Stimulated activated naive B cell treated with anti-CD40 and anti-IgM and Interleukin-4, amounts not matched to agents 10 μg/mL and 1 μg/mL and 100 μg/mL, for 72 hours (primary cell): Measurements from ENCODE around the gene HOXB13.
A peak's percentile ranks its signal among the peaks of the same experiment; 100 is the strongest.
"Not testable (repeated sequence)": the region's sequence is repeated elsewhere in the genome, so short reads cannot be mapped to it uniquely, and the experiment has no call there.

Experiments used
- ATAC-seq, 2 donors: fragments of 150-1000 bp; cut with Tn5 transposase; replicated peaks; 2 replicates each; pipeline ENCODE4 v1.10.0; 2021; ENCODE audit warnings: moderate library complexity in 1 of 2
- DNase-seq: peaks from one replicate; pipeline ENCODE4 v3.0.0; 2021
- H3K27ac Mint-ChIP-seq: one replicate; pipeline ENCODE4 v1.8.0; 2022; ENCODE audit warnings: mild to moderate bottlenecking, mixed read lengths
- H3K27me3 Mint-ChIP-seq, 2 donors: one replicate each; pipeline ENCODE4 v1.8.0; 2022; ENCODE audit warnings: mixed read lengths in 2 of 2
- H3K36me3 Mint-ChIP-seq, 2 donors: one replicate each; pipeline ENCODE4 v1.8.0; 2022; ENCODE audit warnings: mixed read lengths in 2 of 2, mild to moderate bottlenecking in 1 of 2
- H3K4me1 Mint-ChIP-seq, 2 donors: one replicate each; pipeline ENCODE4 v1.8.0; 2022; ENCODE audit warnings: mixed read lengths in 2 of 2, mild to moderate bottlenecking in 1 of 2
- H3K4me3 Mint-ChIP-seq, 2 donors: one replicate each; pipeline ENCODE4 v1.8.0; 2022; ENCODE audit warnings: mild to moderate bottlenecking in 2 of 2, mixed read lengths in 2 of 2, moderate library complexity in 1 of 2
- H3K9me3 Mint-ChIP-seq, 2 donors: one replicate each; pipeline ENCODE4 v1.8.0; 2022; ENCODE audit warnings: mixed read lengths in 2 of 2, mild to moderate bottlenecking in 1 of 2

HOXB13 gene

DNA sequence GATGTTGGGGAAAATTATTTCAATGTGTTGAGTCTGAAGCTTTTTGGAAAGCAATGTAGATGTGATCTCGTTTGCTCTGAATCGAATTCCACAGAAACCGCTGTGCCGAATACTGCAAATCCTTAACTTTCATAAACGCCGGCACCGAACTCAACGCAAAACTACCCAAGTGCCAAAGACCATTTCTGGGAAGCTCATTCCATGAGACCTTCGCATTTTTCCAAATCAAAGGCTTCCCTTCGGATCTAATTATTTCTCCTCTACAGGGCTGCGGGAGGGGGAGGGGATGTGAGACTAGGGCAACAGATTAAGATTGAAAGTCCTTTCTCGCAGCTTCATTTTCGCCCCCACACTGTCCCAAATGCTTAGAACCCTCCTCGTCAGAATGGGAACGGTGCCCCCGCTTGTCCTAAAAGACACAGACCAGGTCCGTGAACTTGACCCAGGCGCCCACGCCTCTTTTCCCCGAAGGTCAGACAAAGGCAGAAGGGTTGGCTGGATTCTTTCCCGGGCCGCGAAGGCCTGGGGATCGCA is 10.3 kb downstream of the HOXB13 start:
- H3K9me3 Mint-ChIP-seq = peaks cover 0 to 6% of the 10 kb centered on the region in 2 donors
- H3K36me3 Mint-ChIP-seq = peaks cover 0 to 8% of the 10 kb centered on the region in 2 donors
- no peak for ATAC-seq
- H3K27ac Mint-ChIP-seq = peak overlapping the region; percentile 92
- peaks cover 17 to 28% of the 10 kb centered on the region in 2 donors for H3K4me1 Mint-ChIP-seq
- H3K27me3 Mint-ChIP-seq = peaks cover 61 to 70% of the 10 kb centered on the region in 2 donors
- no peak for DNase-seq
- peak overlapping the region; percentile 57 to 63 for H3K4me3 Mint-ChIP-seq

DNA sequence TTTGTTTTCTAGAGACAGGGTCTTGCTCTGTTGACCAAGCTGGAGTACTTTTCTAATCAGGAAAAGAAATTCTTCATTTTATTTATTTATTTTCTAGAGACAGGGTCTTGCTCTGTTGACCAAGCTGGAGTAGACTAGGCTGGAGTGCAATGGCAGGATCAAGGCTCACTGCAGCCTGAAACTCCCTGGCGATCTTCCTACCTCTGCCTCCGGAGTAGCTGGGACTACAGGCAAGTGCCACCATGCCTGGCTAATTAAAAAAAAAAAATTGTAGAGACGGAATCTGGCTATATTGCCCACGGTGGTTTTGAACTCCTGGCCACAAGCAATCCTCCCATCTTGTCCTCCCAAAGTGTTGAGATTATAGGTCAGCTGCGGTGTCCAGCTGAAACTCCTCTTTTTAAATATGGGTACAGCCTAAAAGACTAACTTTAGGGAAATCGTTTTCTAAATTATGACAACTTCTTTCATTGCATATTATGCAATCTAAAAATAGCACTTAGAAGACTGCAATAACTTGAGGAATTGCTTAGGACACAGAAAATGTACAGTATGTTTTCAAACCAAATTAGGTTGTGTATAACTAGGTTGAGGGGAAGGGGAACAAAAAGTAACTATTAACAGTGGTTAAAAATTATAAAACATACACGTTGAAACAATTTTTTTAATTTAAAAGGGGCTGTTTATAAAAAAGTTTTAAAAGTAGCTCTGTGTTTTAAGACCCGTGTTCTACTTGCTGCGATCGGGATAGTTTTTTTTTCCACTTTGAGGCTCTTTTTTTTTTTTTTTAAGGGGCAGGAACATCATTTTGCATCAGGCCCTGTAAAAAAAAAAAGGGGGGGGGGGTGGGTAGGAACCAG is 11.0 kb downstream of the HOXB13 start:
- H3K27me3 Mint-ChIP-seq = peaks cover 57 to 68% of the 10 kb centered on the region in 2 donors

DNA sequence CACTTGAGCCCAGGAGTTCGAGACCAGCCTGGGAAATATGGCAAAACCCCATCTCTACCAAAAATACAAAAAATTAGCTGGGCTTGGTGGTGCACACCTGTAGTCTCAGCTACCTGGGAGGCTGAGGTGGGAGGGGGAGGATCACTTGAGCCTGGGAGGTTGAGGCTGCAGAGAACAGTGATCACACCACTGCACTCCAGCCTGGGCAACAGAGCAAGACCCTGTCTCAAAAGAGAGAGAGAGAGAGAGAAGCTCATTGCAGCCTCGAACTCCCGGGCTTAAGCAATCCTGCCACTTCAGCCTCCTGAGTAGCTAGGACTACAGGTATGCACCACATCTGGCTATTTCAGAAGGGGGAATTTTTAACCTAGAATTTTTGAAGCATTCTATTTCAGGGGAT is 12.0 kb downstream of the HOXB13 start:
- Mint-ChIP-seq H3K4me1 (peaks cover 17 to 21% of the 10 kb centered on the region in 2 donors), H3K27me3 (peaks cover 53 to 69% of the 10 kb centered on the region in 2 donors)
- DNase-seq, H3K36me3 Mint-ChIP-seq, H3K4me3 Mint-ChIP-seq, H3K27ac Mint-ChIP-seq, ATAC-seq, H3K9me3 Mint-ChIP-seq: not testable (repeated sequence)

More for the DNA sequence above, 11.0 kb downstream of the HOXB13 start:
- Mint-ChIP-seq H3K27ac (peak overlapping the region; percentile 91), H3K9me3 (peaks cover 0 to 6% of the 10 kb centered on the region in 2 donors), H3K36me3 (peaks cover 0 to 8% of the 10 kb centered on the region in 2 donors), H3K4me3 (no peak overlapping the region), H3K4me1 (peaks cover 17 to 22% of the 10 kb centered on the region in 2 donors)
- ATAC-seq (no peak), DNase-seq (no peak)

DNA sequence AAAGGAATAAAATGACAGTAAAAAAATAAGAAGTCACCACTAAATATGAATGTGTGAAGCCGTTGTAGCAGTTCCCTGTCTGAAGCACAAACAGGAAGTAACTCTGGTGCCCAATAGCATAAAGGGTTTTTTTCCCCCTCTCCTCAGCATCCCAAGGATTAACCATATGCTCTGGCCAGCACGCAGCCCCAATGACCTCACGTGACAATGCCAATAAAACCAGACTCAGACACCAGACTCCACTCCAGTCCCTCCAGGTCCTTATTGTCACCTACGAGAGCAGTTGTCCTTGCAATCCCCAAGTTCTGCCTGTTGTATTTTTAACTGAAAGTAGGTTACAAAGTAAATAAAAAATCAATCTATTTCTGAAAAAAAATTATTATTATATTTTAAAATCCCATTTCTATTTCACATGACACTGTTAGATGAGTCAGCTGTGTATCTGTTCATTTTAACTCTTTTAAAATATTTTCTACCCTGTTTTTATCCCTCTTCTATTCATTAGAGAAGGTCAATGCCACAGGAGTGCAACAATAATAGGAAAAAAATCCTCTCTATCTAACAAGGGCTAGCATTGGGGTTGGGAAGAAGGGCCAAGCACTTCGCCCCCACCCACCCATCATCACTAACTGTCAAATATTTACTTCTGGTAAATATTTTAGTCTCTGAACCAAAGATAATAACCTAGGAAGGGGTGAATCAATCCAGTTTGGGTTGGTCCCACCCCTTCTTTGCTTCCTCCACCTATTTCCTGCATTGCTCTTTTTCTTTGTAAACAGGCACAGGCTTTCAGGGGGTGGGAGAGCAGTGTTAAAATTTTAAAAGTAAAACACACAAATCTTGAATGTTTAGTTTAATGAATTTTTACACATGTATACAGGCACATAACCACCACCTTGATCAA is 12.8 kb downstream of the HOXB13 start:
- ATAC-seq (no peak), DNase-seq (no peak)
- peaks cover 0 to 8% of the 10 kb centered on the region in 2 donors for H3K36me3 Mint-ChIP-seq
- H3K9me3 Mint-ChIP-seq = peaks cover 0 to 6% of the 10 kb centered on the region in 2 donors
- H3K4me3 Mint-ChIP-seq = no peak overlapping the region
- peaks cover 54 to 69% of the 10 kb centered on the region in 2 donors for H3K27me3 Mint-ChIP-seq
- no peak overlapping the region for H3K27ac Mint-ChIP-seq
- peaks cover 15 to 19% of the 10 kb centered on the region in 2 donors for H3K4me1 Mint-ChIP-seq

DNA sequence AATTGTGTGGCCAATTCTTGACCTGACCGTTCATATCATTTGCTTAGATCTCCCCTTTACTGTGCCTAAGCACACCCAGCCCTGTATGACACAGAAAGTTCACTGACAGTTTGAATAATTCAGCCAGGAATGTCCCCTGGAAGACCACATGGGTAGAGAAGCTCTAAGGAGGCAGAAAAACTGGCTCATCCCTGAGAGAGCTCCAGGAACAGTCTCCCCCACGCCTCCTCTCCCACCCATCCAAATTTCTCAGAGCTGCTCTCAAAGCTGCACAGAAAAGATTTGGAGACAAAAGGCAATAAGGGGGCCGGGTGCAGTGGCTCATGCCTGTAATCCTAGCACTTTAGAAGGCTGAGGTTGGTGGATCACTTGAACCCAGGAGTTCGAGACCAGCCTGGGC is 17.4 kb downstream of the HOXB13 start:
- Mint-ChIP-seq H3K4me1 (no peaks in the 10 kb centered on the region), H3K27ac (no peak overlapping the region), H3K27me3 (peaks cover 62 to 81% of the 10 kb centered on the region in 2 donors), H3K4me3 (no peak overlapping the region), H3K9me3 (no peaks in the 10 kb centered on the region), H3K36me3 (no peaks in the 10 kb centered on the region)
- DNase-seq = no peak
- no peak for ATAC-seq

DNA sequence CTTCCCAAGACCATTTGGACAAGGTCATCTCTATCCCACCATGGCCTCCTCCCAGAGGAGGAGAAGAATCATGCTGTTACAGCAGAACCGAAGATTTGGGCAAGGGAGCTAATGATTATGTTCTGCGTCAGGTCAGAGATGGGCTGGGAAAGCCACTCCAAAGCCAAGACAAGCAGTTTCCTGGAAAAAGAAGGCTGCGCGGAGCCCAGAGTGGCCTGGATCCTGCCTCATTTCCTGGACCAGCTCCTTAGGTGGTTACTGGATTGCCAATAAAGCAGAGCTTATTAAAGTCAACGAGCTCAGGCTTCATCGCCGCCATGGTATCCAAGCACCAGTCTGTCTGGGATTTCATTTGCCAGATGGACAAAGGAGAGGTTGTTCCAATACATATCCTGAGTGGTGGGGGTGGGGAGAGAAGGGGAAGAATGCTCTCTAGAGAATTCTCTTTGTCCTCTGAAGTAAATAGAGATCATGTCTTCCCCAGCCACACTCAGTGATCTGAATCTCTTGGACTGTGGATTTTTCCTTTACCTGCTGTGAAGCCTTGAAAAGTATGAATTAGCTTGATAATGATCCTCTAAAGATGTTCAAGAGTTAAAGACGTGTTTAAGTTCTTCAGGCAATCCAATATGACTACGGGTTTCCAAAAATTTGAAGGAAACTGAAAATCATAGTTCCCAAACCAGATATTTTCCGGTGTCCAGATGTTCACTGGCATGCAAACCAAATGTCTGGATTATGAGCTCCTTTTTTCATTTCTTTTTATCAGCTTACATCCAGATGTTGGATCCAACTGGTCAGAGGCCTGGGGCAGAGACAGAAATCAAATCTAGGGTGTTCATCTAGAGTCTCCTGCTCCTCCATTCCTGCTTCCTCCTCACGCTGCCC is 23.9 kb downstream of the HOXB13 start:
- no peak for DNase-seq
- H3K4me3 Mint-ChIP-seq = no peak overlapping the region
- ATAC-seq = no peak
- H3K27ac Mint-ChIP-seq = no peak overlapping the region
- H3K4me1 Mint-ChIP-seq = no peaks in the 10 kb centered on the region
- no peaks in the 10 kb centered on the region for H3K9me3 Mint-ChIP-seq
- no peaks in the 10 kb centered on the region for H3K36me3 Mint-ChIP-seq
- peaks cover 71 to 87% of the 10 kb centered on the region in 2 donors for H3K27me3 Mint-ChIP-seq

DNA sequence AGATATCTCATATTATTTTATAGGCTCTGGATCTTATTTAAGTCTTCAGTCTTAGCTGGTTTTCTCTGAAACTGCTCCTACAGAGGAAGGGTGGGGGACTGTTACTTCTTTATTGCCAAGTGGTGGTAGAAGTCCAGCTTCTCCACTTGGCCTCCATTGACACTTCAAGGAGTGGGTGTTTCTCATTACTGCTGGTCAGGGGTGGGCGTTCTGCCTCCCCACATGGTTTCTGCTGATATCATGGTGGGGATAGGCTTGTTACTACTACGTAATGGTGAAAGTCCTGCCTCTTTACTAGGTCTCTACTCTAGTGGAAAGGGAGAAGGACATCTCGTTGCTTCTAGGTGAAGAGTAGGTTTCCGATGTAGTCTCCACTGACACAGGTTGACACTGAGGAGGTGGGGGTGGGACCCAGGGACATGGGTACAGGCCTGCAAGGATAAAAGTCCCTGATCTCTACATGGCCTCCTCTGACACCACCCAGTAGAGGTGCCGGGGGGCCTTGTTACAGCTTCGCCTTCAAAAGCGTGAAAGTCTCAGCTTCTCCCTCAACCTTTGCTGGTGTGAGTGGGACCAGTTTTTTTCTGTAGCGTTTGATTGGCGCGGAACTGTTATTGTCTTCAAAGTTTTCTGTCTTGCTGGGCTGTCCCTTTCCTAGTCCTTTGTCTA is 26.6 kb downstream of the HOXB13 start:
- H3K27ac Mint-ChIP-seq = no peak overlapping the region
- H3K4me3 Mint-ChIP-seq = no peak overlapping the region
- H3K27me3 Mint-ChIP-seq = peaks cover 71 to 82% of the 10 kb centered on the region in 2 donors
- ATAC-seq (no peak), DNase-seq (no peak)
- H3K4me1 Mint-ChIP-seq = no peaks in the 10 kb centered on the region
- no peaks in the 10 kb centered on the region for H3K9me3 Mint-ChIP-seq
- no peaks in the 10 kb centered on the region for H3K36me3 Mint-ChIP-seq

DNA sequence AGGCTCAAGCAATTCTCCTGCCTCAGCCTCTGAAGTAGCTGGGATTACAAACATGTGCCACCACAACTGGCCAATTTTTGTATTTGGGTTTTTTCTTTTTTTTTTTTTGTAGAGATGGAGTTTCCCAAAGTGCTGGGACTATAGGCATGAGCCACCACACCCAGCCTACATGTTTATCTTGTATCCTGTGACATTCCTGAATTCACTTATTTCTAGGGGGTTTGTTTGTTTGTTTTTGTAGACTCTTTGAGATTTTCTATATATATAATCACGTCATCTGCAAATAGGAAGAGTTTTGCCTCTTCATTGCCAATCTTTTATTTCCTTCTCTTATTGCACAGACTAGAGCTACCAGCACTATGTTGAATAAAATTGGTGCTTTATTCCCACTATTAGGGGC is 35.4 kb downstream of the HOXB13 start:
- no peak overlapping the region for H3K4me3 Mint-ChIP-seq
- peaks cover 1 to 4% of the 10 kb centered on the region in 2 donors for H3K9me3 Mint-ChIP-seq
- no peak overlapping the region for H3K27ac Mint-ChIP-seq
- H3K27me3 Mint-ChIP-seq = peaks cover 38 to 73% of the 10 kb centered on the region in 2 donors
- ATAC-seq = no peak
- DNase-seq = no peak
- H3K36me3 Mint-ChIP-seq = peaks cover 0 to 4% of the 10 kb centered on the region in 2 donors
- no peaks in the 10 kb centered on the region for H3K4me1 Mint-ChIP-seq

DNA sequence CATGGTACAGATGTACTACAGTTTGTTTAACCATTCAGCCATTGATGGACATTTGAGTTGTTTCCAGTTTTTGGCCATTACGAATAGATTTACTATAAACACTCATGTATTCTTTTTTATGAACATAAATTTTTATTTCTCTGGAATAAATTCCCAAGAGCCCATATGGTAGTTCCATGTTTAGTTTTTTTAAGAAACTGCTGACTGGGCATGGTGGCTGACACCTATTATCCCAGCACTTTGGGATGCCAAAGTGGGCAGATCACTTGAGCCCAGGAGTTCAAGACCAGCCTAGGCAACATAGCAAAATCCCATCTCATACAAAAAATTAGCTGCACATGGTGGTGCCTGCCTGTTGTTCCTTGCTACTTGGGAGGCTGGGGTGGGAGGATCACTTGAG is 36.5 kb downstream of the HOXB13 start:
- peaks cover 0 to 4% of the 10 kb centered on the region in 2 donors for H3K36me3 Mint-ChIP-seq
- H3K9me3 Mint-ChIP-seq = peaks cover 1 to 4% of the 10 kb centered on the region in 2 donors
- DNase-seq = no peak
- peaks cover 27 to 64% of the 10 kb centered on the region in 2 donors for H3K27me3 Mint-ChIP-seq
- no peak overlapping the region for H3K27ac Mint-ChIP-seq
- ATAC-seq = no peak
- no peak overlapping the region for H3K4me3 Mint-ChIP-seq
- no peaks in the 10 kb centered on the region for H3K4me1 Mint-ChIP-seq

DNA sequence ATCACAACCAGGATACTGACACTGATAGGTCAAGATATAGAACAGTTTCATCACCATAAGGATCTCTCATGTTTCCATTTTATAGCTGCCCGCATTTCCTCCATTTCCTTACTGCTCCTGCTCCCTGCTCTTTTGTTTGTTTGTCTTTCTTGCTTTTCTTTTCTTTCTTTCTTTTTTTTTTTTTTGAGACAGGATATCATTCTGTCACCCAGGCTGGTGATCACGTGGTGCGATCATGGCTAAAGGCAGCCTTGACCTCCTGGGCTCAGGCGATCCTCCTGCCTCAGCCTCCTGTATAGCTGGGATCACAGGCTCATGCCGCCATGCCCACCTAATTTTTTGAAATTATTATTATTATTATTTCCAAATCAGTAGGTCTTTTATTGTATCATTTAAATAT is 37.9 kb downstream of the HOXB13 start:
- H3K9me3 Mint-ChIP-seq = peaks cover 1 to 4% of the 10 kb centered on the region in 2 donors
- H3K36me3 Mint-ChIP-seq = peaks cover 0 to 4% of the 10 kb centered on the region in 2 donors
- no peaks in the 10 kb centered on the region for H3K4me1 Mint-ChIP-seq
- H3K27me3 Mint-ChIP-seq = peaks cover 15 to 51% of the 10 kb centered on the region in 2 donors
- no peak overlapping the region for H3K4me3 Mint-ChIP-seq
- DNase-seq = no peak
- H3K27ac Mint-ChIP-seq = no peak overlapping the region
- ATAC-seq = no peak

DNA sequence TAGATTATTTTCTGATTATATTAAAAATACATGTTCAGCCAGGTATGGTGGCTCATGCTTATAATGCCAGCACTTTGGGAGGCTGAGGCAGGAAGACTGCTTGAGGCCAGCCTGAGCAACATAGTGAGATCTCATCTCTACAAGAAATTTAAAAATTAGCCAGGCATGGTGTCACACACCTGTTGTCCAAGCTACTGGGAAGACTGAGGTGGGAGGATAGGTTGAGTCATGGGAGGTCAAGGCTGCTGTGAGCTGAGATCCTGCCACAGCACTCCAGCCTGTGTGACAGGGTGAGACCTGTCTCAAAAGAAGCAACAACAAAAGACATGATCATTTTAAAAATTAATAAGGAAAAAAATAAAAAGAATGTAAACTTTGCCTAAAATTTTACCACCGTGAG is 46.9 kb downstream of the HOXB13 start:
- H3K4me1 Mint-ChIP-seq = peaks cover 0 to 6% of the 10 kb centered on the region in 2 donors
- no peaks in the 10 kb centered on the region for H3K36me3 Mint-ChIP-seq
- H3K27ac Mint-ChIP-seq = no peak overlapping the region
- H3K4me3 Mint-ChIP-seq = no peak overlapping the region
- no peak for ATAC-seq
- H3K9me3 Mint-ChIP-seq = no peaks in the 10 kb centered on the region
- no peak for DNase-seq
- H3K27me3 Mint-ChIP-seq = peaks cover 44 to 55% of the 10 kb centered on the region in 2 donors

DNA sequence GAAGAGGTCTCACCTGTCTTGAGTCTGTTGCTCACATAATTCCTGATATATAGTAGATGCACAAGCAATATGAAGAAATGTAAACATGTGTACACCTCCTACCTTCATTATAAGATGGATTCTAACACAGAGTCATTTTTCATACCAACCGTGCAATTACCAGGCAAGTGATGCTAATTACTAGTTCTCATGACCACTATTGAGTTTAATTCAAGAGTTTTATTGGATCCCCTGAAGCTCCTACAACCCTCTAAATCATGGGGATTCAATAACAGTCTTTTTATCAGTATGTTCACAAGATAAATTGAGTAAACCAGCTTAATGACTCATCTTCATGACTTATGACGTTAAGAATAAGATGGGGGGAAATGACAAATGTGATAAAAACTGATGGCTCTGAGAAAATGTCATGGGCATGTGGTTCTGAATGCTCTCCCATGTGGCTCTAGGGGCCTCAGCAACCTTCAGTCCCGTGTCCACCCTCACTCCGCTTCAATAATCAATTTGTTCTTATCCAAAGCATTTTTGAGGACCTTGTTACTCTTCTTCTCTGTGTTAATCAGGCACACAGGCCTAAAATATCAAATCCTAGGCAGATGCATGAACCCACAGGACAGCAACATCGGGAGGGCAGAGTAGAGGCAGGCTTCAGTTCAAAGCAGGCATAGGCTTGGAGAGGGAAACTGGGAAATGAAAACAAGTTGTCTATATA is 49.0 kb downstream of the HOXB13 start:
- DNase-seq = no peak
- H3K4me1 Mint-ChIP-seq = peaks cover 0 to 6% of the 10 kb centered on the region in 2 donors
- no peak overlapping the region for H3K4me3 Mint-ChIP-seq
- no peaks in the 10 kb centered on the region for H3K9me3 Mint-ChIP-seq
- H3K27ac Mint-ChIP-seq = no peak overlapping the region
- no peaks in the 10 kb centered on the region for H3K36me3 Mint-ChIP-seq
- ATAC-seq = no peak
- peaks cover 49 to 61% of the 10 kb centered on the region in 2 donors for H3K27me3 Mint-ChIP-seq
